Measurements from ENCODE around the gene SYTL2.

DNA sequence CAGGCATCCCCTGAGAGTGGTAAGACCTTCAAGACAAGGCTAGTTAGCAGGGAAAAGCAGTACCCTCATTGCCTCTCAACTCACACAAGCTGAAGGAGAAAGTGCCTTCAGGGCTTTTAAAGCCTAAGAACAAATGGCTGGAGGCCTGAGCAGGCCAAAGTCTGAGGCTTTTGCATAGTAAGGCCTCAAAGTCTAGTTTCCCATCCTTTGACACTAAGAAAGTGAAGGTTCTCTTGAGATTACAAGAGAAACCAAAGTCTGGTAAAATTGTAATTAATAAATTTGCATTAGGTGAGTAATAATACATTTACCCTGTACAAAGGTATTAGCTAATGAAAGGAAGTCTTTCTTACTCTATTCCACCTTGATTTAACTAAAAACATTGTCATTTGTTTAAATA lies 78.0 kb downstream of the SYTL2 start:
- TF ChIP-seq, protein P1, sequence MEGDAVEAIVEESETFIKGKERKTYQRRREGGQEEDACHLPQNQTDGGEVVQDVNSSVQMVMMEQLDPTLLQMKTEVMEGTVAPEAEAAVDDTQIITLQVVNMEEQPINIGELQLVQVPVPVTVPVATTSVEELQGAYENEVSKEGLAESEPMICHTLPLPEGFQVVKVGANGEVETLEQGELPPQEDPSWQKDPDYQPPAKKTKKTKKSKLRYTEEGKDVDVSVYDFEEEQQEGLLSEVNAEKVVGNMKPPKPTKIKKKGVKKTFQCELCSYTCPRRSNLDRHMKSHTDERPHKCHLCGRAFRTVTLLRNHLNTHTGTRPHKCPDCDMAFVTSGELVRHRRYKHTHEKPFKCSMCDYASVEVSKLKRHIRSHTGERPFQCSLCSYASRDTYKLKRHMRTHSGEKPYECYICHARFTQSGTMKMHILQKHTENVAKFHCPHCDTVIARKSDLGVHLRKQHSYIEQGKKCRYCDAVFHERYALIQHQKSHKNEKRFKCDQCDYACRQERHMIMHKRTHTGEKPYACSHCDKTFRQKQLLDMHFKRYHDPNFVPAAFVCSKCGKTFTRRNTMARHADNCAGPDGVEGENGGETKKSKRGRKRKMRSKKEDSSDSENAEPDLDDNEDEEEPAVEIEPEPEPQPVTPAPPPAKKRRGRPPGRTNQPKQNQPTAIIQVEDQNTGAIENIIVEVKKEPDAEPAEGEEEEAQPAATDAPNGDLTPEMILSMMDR (conservative IDR thresholded peaks at IDR 0.05; ENCODE audit: low read depth, low read length): no peak
- no peak for TF ChIP-seq EZH2phosphoT487 (IDR thresholded peaks at IDR 0.05; ENCODE audit: borderline replicate concordance, low read length)
- no peak for TF ChIP-seq EZH2 (IDR thresholded peaks at IDR 0.05; ENCODE audit: low read length, unreplicated experiment)

Measured in PC-3 (cell line).